HL-60 (cell line): ENCODE results near the gene BCDIN3D.

ENCODE experiments used
- GABPA ChIP-seq: IDR thresholded peaks from 2 replicates; pipeline ENCODE4 v1.6.1; 2012; ENCODE audit warnings: low read depth
- POLR2AphosphoS5 ChIP-seq: IDR thresholded peaks from 2 replicates; pipeline ENCODE4 v1.6.1; 2012; ENCODE audit warnings: low read depth
- SPI1 ChIP-seq: IDR thresholded peaks from 2 replicates; pipeline ENCODE4 v1.6.1; 2012; ENCODE audit warnings: low read depth, mild to moderate bottlenecking, borderline replicate concordance
- TF ChIP-seq, protein P1 (sequence below): IDR thresholded peaks from one replicate; pipeline ENCODE4 v1.5.1; 2011; ENCODE audit warnings: low read length, control low read depth, inconsistent platforms; ENCODE audit not compliant: insufficient read depth
- TF ChIP-seq, protein P2 (sequence below): IDR thresholded peaks from 2 replicates; pipeline ENCODE4 v1.6.1; 2012; ENCODE audit warnings: low read depth; ENCODE audit not compliant: insufficient replicate concordance

DNA sequence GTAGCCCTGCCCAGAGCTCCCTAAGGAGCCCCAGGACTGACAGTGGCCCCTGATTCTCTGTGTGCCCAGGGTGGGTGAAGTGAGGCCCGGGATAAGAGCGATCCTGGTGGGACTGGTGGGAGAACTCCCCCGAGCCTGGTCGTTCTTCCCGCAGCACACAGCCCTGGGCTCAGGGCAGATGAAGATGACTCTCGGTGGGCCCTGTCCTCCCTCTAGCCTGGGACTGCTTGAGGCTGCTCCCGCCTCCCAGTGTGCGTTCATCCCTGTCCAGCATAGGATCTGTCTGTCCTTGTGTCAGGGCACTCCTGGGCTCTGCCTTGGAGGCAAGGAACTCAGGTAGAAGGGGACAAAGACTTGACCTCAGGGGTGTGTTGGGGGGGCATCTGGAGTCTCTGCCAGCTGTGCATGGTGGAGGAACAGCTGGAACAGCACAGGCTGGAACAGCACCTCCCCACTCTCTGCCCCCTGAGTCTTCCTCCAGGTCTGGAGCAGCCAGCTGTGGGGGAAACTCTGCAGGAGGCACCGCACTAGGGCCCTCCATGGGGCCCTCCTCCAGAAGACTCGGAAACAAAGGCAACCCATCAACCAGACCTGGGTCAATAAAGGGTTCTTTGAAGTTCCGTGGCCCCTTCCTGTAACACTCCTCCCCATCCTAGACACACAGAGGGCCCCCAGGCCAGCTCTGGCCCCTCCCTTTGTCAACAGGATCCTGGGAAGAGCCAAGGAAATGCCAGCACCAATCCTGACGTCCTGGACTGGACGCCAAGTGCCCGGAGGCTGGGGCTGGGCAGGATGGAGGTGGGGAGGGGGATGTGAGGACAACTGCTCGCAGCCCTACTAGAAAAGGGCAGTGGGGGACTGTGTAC lies 44.9 kb upstream of the BCDIN3D start:
- TF ChIP-seq, protein P1, sequence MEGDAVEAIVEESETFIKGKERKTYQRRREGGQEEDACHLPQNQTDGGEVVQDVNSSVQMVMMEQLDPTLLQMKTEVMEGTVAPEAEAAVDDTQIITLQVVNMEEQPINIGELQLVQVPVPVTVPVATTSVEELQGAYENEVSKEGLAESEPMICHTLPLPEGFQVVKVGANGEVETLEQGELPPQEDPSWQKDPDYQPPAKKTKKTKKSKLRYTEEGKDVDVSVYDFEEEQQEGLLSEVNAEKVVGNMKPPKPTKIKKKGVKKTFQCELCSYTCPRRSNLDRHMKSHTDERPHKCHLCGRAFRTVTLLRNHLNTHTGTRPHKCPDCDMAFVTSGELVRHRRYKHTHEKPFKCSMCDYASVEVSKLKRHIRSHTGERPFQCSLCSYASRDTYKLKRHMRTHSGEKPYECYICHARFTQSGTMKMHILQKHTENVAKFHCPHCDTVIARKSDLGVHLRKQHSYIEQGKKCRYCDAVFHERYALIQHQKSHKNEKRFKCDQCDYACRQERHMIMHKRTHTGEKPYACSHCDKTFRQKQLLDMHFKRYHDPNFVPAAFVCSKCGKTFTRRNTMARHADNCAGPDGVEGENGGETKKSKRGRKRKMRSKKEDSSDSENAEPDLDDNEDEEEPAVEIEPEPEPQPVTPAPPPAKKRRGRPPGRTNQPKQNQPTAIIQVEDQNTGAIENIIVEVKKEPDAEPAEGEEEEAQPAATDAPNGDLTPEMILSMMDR = no peak
- TF ChIP-seq GABPA (no peak), POLR2AphosphoS5 (no peak), SPI1 (no peak)
- TF ChIP-seq, protein P2, sequence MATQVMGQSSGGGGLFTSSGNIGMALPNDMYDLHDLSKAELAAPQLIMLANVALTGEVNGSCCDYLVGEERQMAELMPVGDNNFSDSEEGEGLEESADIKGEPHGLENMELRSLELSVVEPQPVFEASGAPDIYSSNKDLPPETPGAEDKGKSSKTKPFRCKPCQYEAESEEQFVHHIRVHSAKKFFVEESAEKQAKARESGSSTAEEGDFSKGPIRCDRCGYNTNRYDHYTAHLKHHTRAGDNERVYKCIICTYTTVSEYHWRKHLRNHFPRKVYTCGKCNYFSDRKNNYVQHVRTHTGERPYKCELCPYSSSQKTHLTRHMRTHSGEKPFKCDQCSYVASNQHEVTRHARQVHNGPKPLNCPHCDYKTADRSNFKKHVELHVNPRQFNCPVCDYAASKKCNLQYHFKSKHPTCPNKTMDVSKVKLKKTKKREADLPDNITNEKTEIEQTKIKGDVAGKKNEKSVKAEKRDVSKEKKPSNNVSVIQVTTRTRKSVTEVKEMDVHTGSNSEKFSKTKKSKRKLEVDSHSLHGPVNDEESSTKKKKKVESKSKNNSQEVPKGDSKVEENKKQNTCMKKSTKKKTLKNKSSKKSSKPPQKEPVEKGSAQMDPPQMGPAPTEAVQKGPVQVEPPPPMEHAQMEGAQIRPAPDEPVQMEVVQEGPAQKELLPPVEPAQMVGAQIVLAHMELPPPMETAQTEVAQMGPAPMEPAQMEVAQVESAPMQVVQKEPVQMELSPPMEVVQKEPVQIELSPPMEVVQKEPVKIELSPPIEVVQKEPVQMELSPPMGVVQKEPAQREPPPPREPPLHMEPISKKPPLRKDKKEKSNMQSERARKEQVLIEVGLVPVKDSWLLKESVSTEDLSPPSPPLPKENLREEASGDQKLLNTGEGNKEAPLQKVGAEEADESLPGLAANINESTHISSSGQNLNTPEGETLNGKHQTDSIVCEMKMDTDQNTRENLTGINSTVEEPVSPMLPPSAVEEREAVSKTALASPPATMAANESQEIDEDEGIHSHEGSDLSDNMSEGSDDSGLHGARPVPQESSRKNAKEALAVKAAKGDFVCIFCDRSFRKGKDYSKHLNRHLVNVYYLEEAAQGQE = no peak
